Activated naive CD4-positive, alpha-beta T cell treated with anti-CD3 and anti-CD28 coated beads for 36 hours (primary cell): Measurements from ENCODE around the gene LAMB3. TPM values are rescaled to one million over a fixed set of nuclear protein-coding genes. Genes with fewer than 3 reads are reported as not detected.
A peak's percentile ranks its signal among the peaks of the same experiment; 100 is the strongest.

ENCODE experiments used
- CTCF ChIA-PET: fragments of 350-600 bp; sonication (Branson Sonifier 250); formaldehyde crosslinking; loops from one replicate; lab custom pipeline; 2021; ENCODE audit warnings: antibody characterized with exemption; lab: Charles Lee
- DNase-seq: peaks from one replicate; pipeline ENCODE4 v3.0.0-alpha.2; 2020
- H3K27ac Mint-ChIP-seq: one replicate; pipeline ENCODE4 v1.8.0; 2021; ENCODE audit warnings: mild to moderate bottlenecking, mixed read lengths
- H3K27me3 Mint-ChIP-seq: one replicate; pipeline ENCODE4 v1.8.0; 2021; ENCODE audit warnings: low read depth, mixed read lengths
- H3K36me3 Mint-ChIP-seq: one replicate; pipeline ENCODE4 v1.8.0; 2021; ENCODE audit warnings: low read depth, mixed read lengths
- H3K4me1 Mint-ChIP-seq: one replicate; pipeline ENCODE4 v1.8.0; 2021; ENCODE audit warnings: low read depth, mixed read lengths
- H3K4me3 Mint-ChIP-seq: one replicate; pipeline ENCODE4 v1.8.0; 2021; ENCODE audit warnings: mild to moderate bottlenecking, moderate library complexity, mixed read lengths
- H3K9me3 Mint-ChIP-seq: one replicate; pipeline ENCODE4 v1.8.0; 2021; ENCODE audit warnings: mixed read lengths
- intact Hi-C: fragments of 100-400 bp; cut with micrococcal nuclease; formaldehyde crosslinking; loops from one replicate; pipeline ENCODE4 v1.15.1; 2023
- total RNA-seq, 2 experiments: library from RNA; stranded (reverse); gene quantifications; one replicate each; pipeline ENCODE4 v1.2.3, GENCODE V29; 2021

Gene LAMB3
- total RNA-seq, 2 experiments from 2014 or later, result 11.8 to 13.0 TPM

- no peak for DNase-seq
- intact Hi-C loops, result no loop called here
- H3K36me3 Mint-ChIP-seq, result no peaks in the 10 kb centered on the region
- H3K4me3 Mint-ChIP-seq, result no peak overlapping the region
- no peaks in the 10 kb centered on the region for H3K9me3 Mint-ChIP-seq
- H3K4me1 Mint-ChIP-seq, result no peaks in the 10 kb centered on the region
- H3K27ac Mint-ChIP-seq, result no peak overlapping the region
- peaks cover 8% of the 10 kb centered on the region for H3K27me3 Mint-ChIP-seq
- CTCF ChIA-PET, result interaction anchor here (0.6 to 1.5 kb wide), 7 partner anchors 15 to 163 kb away, joined by 3 to 8 read pairs (median 3); partner anchors contain the start of gene LAMB3
Observed at GRCh38 chr1:209585197-209585596, 67.0 kb downstream of the LAMB3 start.

- no peaks in the 10 kb centered on the region for H3K36me3 Mint-ChIP-seq
- no peak overlapping the region for H3K27ac Mint-ChIP-seq
- H3K4me1 Mint-ChIP-seq, result no peaks in the 10 kb centered on the region
- CTCF ChIA-PET, result interaction anchor here (1.0 to 2.0 kb wide), 5 partner anchors 14 to 68 kb away, joined by 3 to 7 read pairs (median 6); partner anchors contain the start of gene LAMB3
- peaks cover 8% of the 10 kb centered on the region for H3K27me3 Mint-ChIP-seq
- H3K4me3 Mint-ChIP-seq, result no peak overlapping the region
- H3K9me3 Mint-ChIP-seq, result no peaks in the 10 kb centered on the region
- DNase-seq, result no peak
- intact Hi-C loops, result no loop called here
Observed at GRCh38 chr1:209584231-209584672, 68.0 kb downstream of the LAMB3 start.

- DNase-seq, result no peak
- H3K27me3 Mint-ChIP-seq, result peaks cover 8% of the 10 kb centered on the region
- intact Hi-C loops, result no loop called here
- no peak within 1 kb of the TSS for H3K4me3 Mint-ChIP-seq
- H3K36me3 Mint-ChIP-seq, result no peaks in the 10 kb centered on the region
- no peaks in the 10 kb centered on the region for H3K4me1 Mint-ChIP-seq
- CTCF ChIA-PET, result interaction anchor here (0.6 to 2.0 kb wide), 7 partner anchors 13 to 380 kb away, joined by 3 to 7 read pairs (median 4); no protein-coding TSS in a partner anchor
- no peaks in the 10 kb centered on the region for H3K9me3 Mint-ChIP-seq
- H3K27ac Mint-ChIP-seq, result no peak within 1 kb of the TSS
Observed at GRCh38 chr1:209583408-209583807, 68.8 kb downstream of the LAMB3 start, which contains the start of gene CAMK1G. TSS of gene CAMK1G (plus strand) at chr1:209583714. CDS start at chr1:209594984, 11,270 bp downstream.

- no peaks in the 10 kb centered on the region for H3K4me1 Mint-ChIP-seq
- H3K27ac Mint-ChIP-seq, result no peak overlapping the region
- H3K27me3 Mint-ChIP-seq, result no peaks in the 10 kb centered on the region
- H3K36me3 Mint-ChIP-seq, result no peaks in the 10 kb centered on the region
- intact Hi-C loops, result no loop called here
- CTCF ChIA-PET, result interaction anchor here (2.0 to 6.9 kb wide), 2 partner anchors 14 to 167 kb away, joined by 8 to 55 read pairs; no protein-coding TSS in a partner anchor
- H3K4me3 Mint-ChIP-seq, result no peak overlapping the region
- no peaks in the 10 kb centered on the region for H3K9me3 Mint-ChIP-seq
- DNase-seq, result no peak
Observed at GRCh38 chr1:209580577-209580976, 71.6 kb downstream of the LAMB3 start.

- H3K9me3 Mint-ChIP-seq, result no peaks in the 10 kb centered on the region
- no peak for DNase-seq
- intact Hi-C loops, result loop anchor here (2.0 to 5.0 kb wide), 2 partner anchors 29 to 410 kb away; no protein-coding TSS in a partner anchor
- H3K27ac Mint-ChIP-seq, result no peak overlapping the region
- no peak overlapping the region for H3K4me3 Mint-ChIP-seq
- no peaks in the 10 kb centered on the region for H3K36me3 Mint-ChIP-seq
- CTCF ChIA-PET, result interaction anchor here (0.7 to 6.9 kb wide), 29 partner anchors 9 to 247 kb away, joined by 3 to 55 read pairs (median 5); no protein-coding TSS in a partner anchor
- no peaks in the 10 kb centered on the region for H3K4me1 Mint-ChIP-seq
- H3K27me3 Mint-ChIP-seq, result no peaks in the 10 kb centered on the region
Observed at GRCh38 chr1:209577346-209577745, 74.9 kb downstream of the LAMB3 start.

GRCh38 chr1:209576392-209577197 is 75.6 kb downstream of the LAMB3 start:
- no peaks in the 10 kb centered on the region for H3K27me3 Mint-ChIP-seq
- CTCF ChIA-PET, result interaction anchor here (0.6 to 6.9 kb wide), 38 partner anchors 8 to 410 kb away, joined by 3 to 55 read pairs (median 5); partner anchors contain the start of gene HSD11B1
- H3K36me3 Mint-ChIP-seq, result no peaks in the 10 kb centered on the region
- no peak overlapping the region for H3K4me3 Mint-ChIP-seq
- DNase-seq, result peak; percentile 83
- no peak overlapping the region for H3K27ac Mint-ChIP-seq
- H3K9me3 Mint-ChIP-seq, result no peaks in the 10 kb centered on the region
- intact Hi-C loops, result loop anchor here (1.0 to 5.0 kb wide), 5 partner anchors 30 to 411 kb away; no protein-coding TSS in a partner anchor
- no peaks in the 10 kb centered on the region for H3K4me1 Mint-ChIP-seq

- Mint-ChIP-seq H3K4me3 (no peak overlapping the region), H3K9me3 (no peaks in the 10 kb centered on the region), H3K36me3 (no peaks in the 10 kb centered on the region), H3K27ac (no peak overlapping the region), H3K27me3 (peaks cover 2% of the 10 kb centered on the region), H3K4me1 (peaks cover 20% of the 10 kb centered on the region)
- CTCF ChIA-PET, result interaction anchor here (0.9 to 1.9 kb wide), 5 partner anchors 13 to 245 kb away, joined by 3 to 8 read pairs (median 6); partner anchors contain the start of gene CAMK1G
- intact Hi-C loops, result no loop called here
- no peak for DNase-seq
Observed at GRCh38 chr1:209570743-209571142, 81.5 kb downstream of the LAMB3 start.

GRCh38 chr1:209569455-209570207 is 82.6 kb downstream of the LAMB3 start:
- DNase-seq, result peak; percentile 90
- peaks cover 11% of the 10 kb centered on the region for H3K27me3 Mint-ChIP-seq
- CTCF ChIA-PET, result interaction anchor here (0.6 to 2.2 kb wide), 33 partner anchors 9 to 420 kb away, joined by 3 to 10 read pairs (median 4); partner anchors contain the start of gene CAMK1G
- H3K9me3 Mint-ChIP-seq, result no peaks in the 10 kb centered on the region
- no peak overlapping the region for H3K4me3 Mint-ChIP-seq
- intact Hi-C loops, result loop anchor here (1.0 to 10.0 kb wide), 6 partner anchors 58 to 1325 kb away; partner anchors contain the start of genes PLXNA2 and UTP25
- peaks cover 20% of the 10 kb centered on the region for H3K4me1 Mint-ChIP-seq
- H3K36me3 Mint-ChIP-seq, result no peaks in the 10 kb centered on the region
- H3K27ac Mint-ChIP-seq, result no peak overlapping the region

GRCh38 chr1:209567698-209568175 is 84.5 kb downstream of the LAMB3 start:
- Mint-ChIP-seq H3K4me3 (no peak overlapping the region), H3K27me3 (peaks cover 13% of the 10 kb centered on the region), H3K4me1 (peaks cover 20% of the 10 kb centered on the region), H3K27ac (no peak overlapping the region), H3K36me3 (no peaks in the 10 kb centered on the region), H3K9me3 (no peaks in the 10 kb centered on the region)
- DNase-seq, result no peak
- intact Hi-C loops, result loop anchor here (2.0 to 10.0 kb wide), 4 partner anchors 213 to 1323 kb away; partner anchors contain the start of genes PLXNA2 and UTP25
- CTCF ChIA-PET, result interaction anchor here (0.8 to 3.3 kb wide), 23 partner anchors 17 to 1323 kb away, joined by 3 to 19 read pairs (median 4); no protein-coding TSS in a partner anchor

- Mint-ChIP-seq H3K27ac (no peak overlapping the region), H3K4me1 (peaks cover 20% of the 10 kb centered on the region), H3K4me3 (no peak overlapping the region), H3K36me3 (no peaks in the 10 kb centered on the region), H3K27me3 (peaks cover 13% of the 10 kb centered on the region), H3K9me3 (no peaks in the 10 kb centered on the region)
- CTCF ChIA-PET, result interaction anchor here (0.8 to 3.3 kb wide), 37 partner anchors 10 to 913 kb away, joined by 3 to 25 read pairs (median 4); no protein-coding TSS in a partner anchor
- intact Hi-C loops, result loop anchor here (1.0 to 10.0 kb wide), 8 partner anchors 131 to 1321 kb away; partner anchors contain the start of genes PLXNA2 and UTP25
- peak; percentile 92 for DNase-seq
Observed at GRCh38 chr1:209565759-209566678, 86.2 kb downstream of the LAMB3 start.
